AG09309 (cell line): Measurements from ENCODE around the gene CDKL2.

Experiments
- DNase-seq: peaks from one replicate; pipeline ENCODE4 v3.0.0-alpha.2; 2010; ENCODE audit warnings: low read depth
- H3K4me3 ChIP-seq: 2 replicates; pipeline ENCODE4 v1.5.1; 2011; ENCODE audit warnings: mild to moderate bottlenecking, low read depth, low read length, moderate library complexity; ENCODE audit not compliant: control insufficient read depth
- CTCF ChIP-seq: IDR thresholded peaks from 2 replicates; pipeline ENCODE4 v1.5.1; 2011; ENCODE audit warnings: mild to moderate bottlenecking, low read depth, low read length, inconsistent platforms; ENCODE audit not compliant: insufficient read depth, control insufficient read depth; ENCODE audit errors: missing control alignments

Gene CDKL2

GRCh38 chr4:75643651-75644050 lies 13.3 kb upstream of the CDKL2 start:
- DNase-seq = no peak
- H3K4me3 ChIP-seq = no peak overlapping the region
- TF ChIP-seq CTCF = no peak

- no peak overlapping the region for H3K4me3 ChIP-seq
- no peak for DNase-seq
- no peak for TF ChIP-seq CTCF
These were observed 8.9 kb upstream of the CDKL2 start for GRCh38 chr4:75639124-75639695.

GRCh38 chr4:75637827-75638226 lies 7.5 kb upstream of the CDKL2 start:
- no peak overlapping the region for H3K4me3 ChIP-seq
- no peak for TF ChIP-seq CTCF
- no peak for DNase-seq

GRCh38 chr4:75637176-75637575 lies 6.8 kb upstream of the CDKL2 start:
- H3K4me3 ChIP-seq = no peak overlapping the region
- no peak for TF ChIP-seq CTCF
- peak; percentile 47 for DNase-seq

- no peak for DNase-seq
- peak; percentile 0 for TF ChIP-seq CTCF
- no peak overlapping the region for H3K4me3 ChIP-seq
These were observed 4.6 kb upstream of the CDKL2 start for GRCh38 chr4:75634951-75635350.

- DNase-seq = no peak
- no peak overlapping the region for H3K4me3 ChIP-seq
- no peak for TF ChIP-seq CTCF
These were observed 4.0 kb upstream of the CDKL2 start for GRCh38 chr4:75634281-75634680.

GRCh38 chr4:75633846-75634245 lies 3.5 kb upstream of the CDKL2 start:
- DNase-seq = no peak
- H3K4me3 ChIP-seq = no peak overlapping the region
- no peak for TF ChIP-seq CTCF
